HCT116 (cell line): ENCODE measurements around the gene MS4A3. TPM values are rescaled to one million over a fixed set of nuclear protein-coding genes. Genes with fewer than 3 reads are reported as not detected.

Experiments
- ATAC-seq: fragments of 200-7000 bp; cut with Tn5 transposase; 2 replicates; pipeline ENCODE4 v1.9.1; 2020; ENCODE audit warnings: mild to moderate bottlenecking, moderate library complexity
- BruUV-seq: library from RNA; stranded (reverse); fragments of 400-500 nt; replicated peaks from 2 replicates; lab custom pipeline; 2021; lab: Mats Ljungman, UMichigan
- CTCF ChIA-PET: fragments of 300-600 bp; sonication (Branson Sonifier 250); formaldehyde crosslinking; loops from one replicate; lab custom pipeline; 2021; ENCODE audit warnings: antibody characterized with exemption; lab: Charles Lee
- POLR2A ChIA-PET: fragments of 300-600, 350-600 bp; sonication (Branson Sonifier 250); formaldehyde crosslinking; loops from one replicate; lab custom pipeline; 2021; ENCODE audit warnings: antibody characterized with exemption; lab: Charles Lee
- RAD21 ChIA-PET, 2 experiments: fragments of 300-600 bp; sonication (Branson Sonifier 250); formaldehyde crosslinking; loops; one replicate each; lab custom pipeline; 2023; ENCODE audit warnings: low total read pairs in 2 of 2; ENCODE audit not compliant: uncharacterized antibody in 2 of 2, unreplicated experiment in 2 of 2, low non-redundant PET in 1 of 2; lab: Charles Lee
- DNase-seq: peaks from one replicate; pipeline ENCODE4 v3.0.0-alpha.2; 2010; ENCODE audit warnings: low read depth, low spot score
- H2AFZ ChIP-seq: fragments of 200-600 bp; shearing (Covaris generic), sonication (generic); 2 replicates; pipeline ENCODE4 v1.6.1; 2017; ENCODE audit warnings: low read depth, mixed run types, mixed read lengths, antibody characterized with exemption, low read length; ENCODE audit not compliant: poor library complexity, severe bottlenecking
- H3K27ac ChIP-seq: 2 replicates; pipeline ENCODE4 v1.5.1; 2012; ENCODE audit warnings: low read depth, low read length
- H3K27me3 ChIP-seq: fragments of 200-600 bp; sonication (generic); 2 replicates; pipeline ENCODE4 v1.6.1; 2016; ENCODE audit warnings: mixed run types, low read length, mixed read lengths; ENCODE audit not compliant: insufficient read depth
- H3K36me3 ChIP-seq, 2 experiments: fragments of 200-500 bp in 1 of 2; fragments of 200-600 bp in 1 of 2; sonication (Bioruptor generic) in 1 of 2; sonication (generic) in 1 of 2; 2 replicates each; pipeline versions ENCODE4 v1.5.1 to v1.6.1; 2014 to 2016; ENCODE audit warnings: low read length in 2 of 2, inconsistent platforms in 1 of 2, mixed read lengths in 1 of 2, mixed run types in 1 of 2; ENCODE audit not compliant: insufficient read depth in 2 of 2, control insufficient read depth in 1 of 2
- H3K4me1 ChIP-seq, 2 experiments: fragments of 200-600 bp in 1 of 2; sonication (generic) in 1 of 2; 2 replicates each; pipeline versions ENCODE4 v1.5.1 to v1.6.1; 2012 to 2017; ENCODE audit warnings: low read length in 2 of 2, inconsistent platforms in 1 of 2, mild to moderate bottlenecking in 1 of 2, mixed read lengths in 1 of 2, mixed run types in 1 of 2, moderate library complexity in 1 of 2; ENCODE audit not compliant: insufficient read depth in 2 of 2, control insufficient read depth in 1 of 2
- H3K4me2 ChIP-seq: fragments of 200-600 bp; sonication (generic); 2 replicates; pipeline ENCODE4 v1.6.1; 2017; ENCODE audit warnings: mixed run types, low read length, mixed read lengths
- H3K4me3 ChIP-seq, 2 experiments: fragments of 200-600 bp in 1 of 2; sonication (generic) in 1 of 2; replicated peaks in 1 of 2; 2 replicates each; pipeline ENCODE4 v1.5.1; 2011 to 2016; ENCODE audit warnings: low read length in 2 of 2, control low read depth in 1 of 2, low read depth in 1 of 2, mild to moderate bottlenecking in 1 of 2, mixed read lengths in 1 of 2, mixed run types in 1 of 2
- H3K79me2 ChIP-seq: fragments of 200-600 bp; sonication (generic); 2 replicates; pipeline ENCODE4 v1.6.1; 2017; ENCODE audit warnings: mild to moderate bottlenecking, mixed run types, low read length, moderate library complexity, mixed read lengths; ENCODE audit not compliant: insufficient read depth
- H3K9ac ChIP-seq: fragments of 200-600 bp; sonication (generic); 2 replicates; pipeline ENCODE4 v1.6.1; 2016; ENCODE audit warnings: low read length, mixed read lengths
- H3K9me2 ChIP-seq: fragments of 200-600 bp; sonication (generic), shearing (Covaris generic); 2 replicates; pipeline ENCODE4 v1.6.1; 2017; ENCODE audit warnings: mixed run types, mild to moderate bottlenecking, moderate library complexity; ENCODE audit not compliant: insufficient read depth
- H3K9me3 ChIP-seq, 2 experiments: fragments of 200-500 bp in 1 of 2; fragments of 200-600 bp in 1 of 2; sonication (Bioruptor generic) in 1 of 2; sonication (generic) in 1 of 2; 2 replicates each; pipeline ENCODE4 v1.6.1; 2014 to 2017; ENCODE audit warnings: low read length in 2 of 2, mixed read lengths in 2 of 2, inconsistent platforms in 1 of 2, low read depth in 1 of 2, mild to moderate bottlenecking in 1 of 2, mixed run types in 1 of 2, moderate library complexity in 1 of 2; ENCODE audit not compliant: control insufficient read depth in 1 of 2, insufficient read depth in 1 of 2
- H4K20me1 ChIP-seq: fragments of 200-600 bp; sonication (generic), shearing (Covaris generic); 2 replicates; pipeline ENCODE4 v1.6.1; 2017; ENCODE audit warnings: mixed run types, mild to moderate bottlenecking, moderate library complexity; ENCODE audit not compliant: insufficient read depth
- CBX3 ChIP-seq: IDR thresholded peaks from 2 replicates; pipeline ENCODE4 v1.6.1; 2012; ENCODE audit warnings: low read depth
- CEBPB ChIP-seq: IDR thresholded peaks from 2 replicates; pipeline ENCODE4 v1.6.1; 2012; ENCODE audit warnings: low read depth
- EZH2 ChIP-seq: fragments of 200-600 bp; sonication (generic); IDR thresholded peaks from 2 replicates; pipeline ENCODE4 v1.6.1; 2017; ENCODE audit warnings: antibody characterized with exemption, mixed run types
- EZH2phosphoT487 ChIP-seq: fragments of 200-600 bp; IDR thresholded peaks from 2 replicates; pipeline ENCODE4 v1.6.1; 2018; ENCODE audit warnings: antibody characterized with exemption, borderline replicate concordance
- FOSL1 ChIP-seq: IDR thresholded peaks from 2 replicates; pipeline ENCODE4 v1.6.1; 2012; ENCODE audit warnings: low read depth
- JUND ChIP-seq: IDR thresholded peaks from 2 replicates; pipeline ENCODE4 v1.6.1; 2012
- POLR2AphosphoS5 ChIP-seq: IDR thresholded peaks from 2 replicates; pipeline ENCODE4 v1.6.1; 2011; ENCODE audit warnings: mild to moderate bottlenecking, low read depth, low read length, moderate library complexity
- YY1 ChIP-seq: IDR thresholded peaks from 2 replicates; pipeline ENCODE4 v1.6.1; 2011; ENCODE audit warnings: low read length, low read depth, moderate library complexity, mild to moderate bottlenecking; ENCODE audit not compliant: insufficient replicate concordance; ENCODE audit errors: extremely low read depth
- ZNF274 ChIP-seq: fragments of 200-500 bp; sonication (Bioruptor generic); IDR thresholded peaks from 2 replicates; pipeline ENCODE4 v1.6.1; 2014; ENCODE audit warnings: mild to moderate bottlenecking, low read depth, low read length, inconsistent platforms
- intact Hi-C: fragments of 100-400 bp; cut with micrococcal nuclease; formaldehyde crosslinking; loops from 2 replicates; pipeline ENCODE4 v1.10.0; 2022
- total RNA-seq: library from RNA; stranded (reverse); gene quantifications from one replicate; pipeline ENCODE4 v1.2.1, GENCODE V29; 2021; ENCODE audit not compliant: unreplicated experiment

Gene MS4A3
- total RNA-seq, 1 experiment from 2014 or later = not detected

DNA sequence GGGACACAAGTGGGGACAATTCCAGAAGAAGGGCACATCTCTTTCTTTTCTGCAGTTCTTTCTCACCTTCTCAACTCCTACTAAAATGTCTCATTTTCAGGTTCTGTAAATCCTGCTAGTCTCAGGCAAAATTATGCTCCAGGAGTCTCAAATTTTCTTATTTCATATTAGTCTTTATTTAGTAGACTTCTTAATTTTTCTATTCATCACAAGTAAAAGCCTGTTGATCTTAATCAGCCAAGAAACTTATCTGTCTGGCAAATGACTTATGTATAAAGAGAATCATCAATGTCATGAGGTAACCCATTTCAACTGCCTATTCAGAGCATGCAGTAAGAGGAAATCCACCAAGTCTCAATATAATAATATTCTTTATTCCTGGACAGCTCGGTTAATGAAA, 31.9 kb downstream of the MS4A3 start, which contains the start of gene MS4A2:
Gene MS4A2, plus strand, starts transcription at position 301 of the 400 bp plus-strand sequence. CDS start 102 bp downstream, outside the sequence.
- ChIA-PET CTCF (no interaction called here), RAD21 (no interaction called here), POLR2A (no interaction called here)

DNA sequence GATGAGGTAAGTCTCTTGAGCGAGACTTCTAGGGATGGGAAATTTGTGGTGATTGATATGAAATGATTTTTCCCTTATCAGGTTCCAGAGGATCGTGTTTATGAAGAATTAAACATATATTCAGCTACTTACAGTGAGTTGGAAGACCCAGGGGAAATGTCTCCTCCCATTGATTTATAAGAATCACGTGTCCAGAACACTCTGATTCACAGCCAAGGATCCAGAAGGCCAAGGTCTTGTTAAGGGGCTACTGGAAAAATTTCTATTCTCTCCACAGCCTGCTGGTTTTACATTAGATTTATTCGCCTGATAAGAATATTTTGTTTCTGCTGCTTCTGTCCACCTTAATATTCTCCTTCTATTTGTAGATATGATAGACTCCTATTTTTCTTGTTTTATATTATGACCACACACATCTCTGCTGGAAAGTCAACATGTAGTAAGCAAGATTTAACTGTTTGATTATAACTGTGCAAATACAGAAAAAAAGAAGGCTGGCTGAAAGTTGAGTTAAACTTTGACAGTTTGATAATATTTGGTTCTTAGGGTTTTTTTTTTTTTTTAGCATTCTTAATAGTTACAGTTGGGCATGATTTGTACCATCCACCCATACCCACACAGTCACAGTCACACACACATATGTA, 39.1 kb downstream of the MS4A3 start:
- TF ChIP-seq JUND = no peak
- no peak for TF ChIP-seq EZH2
- no peak for TF ChIP-seq EZH2phosphoT487
- TF ChIP-seq, all 23 proteins: peak for 0
- CTCF ChIA-PET = no interaction called here
- POLR2A ChIA-PET = no interaction called here

More for the DNA sequence above, 31.9 kb downstream of the MS4A3 start, which contains the start of gene MS4A2:
- DNase-seq (no peak), ATAC-seq (no peak)
- H3K9me2 ChIP-seq = no peaks in the 10 kb centered on the region
- no peaks in the 10 kb centered on the region for H3K36me3 ChIP-seq
- TF ChIP-seq POLR2AphosphoS5 (no peak), FOSL1 (no peak), YY1 (no peak), CEBPB (no peak), ZNF274 (no peak), CBX3 (no peak)
- BruUV-seq = no TSS peak
- H3K4me3 ChIP-seq = no peak within 1 kb of the TSS
- H3K79me2 ChIP-seq = no peaks in the 10 kb centered on the region
- H3K4me2 ChIP-seq = no peak within 1 kb of the TSS
- H2AFZ ChIP-seq = no peak within 1 kb of the TSS
- H3K4me1 ChIP-seq = no peaks in the 10 kb centered on the region
- intact Hi-C loops = no loop called here
- no peak within 1 kb of the TSS for H3K27ac ChIP-seq
- H3K9me3 ChIP-seq = no peaks in the 10 kb centered on the region
- H3K27me3 ChIP-seq = no peaks in the 10 kb centered on the region
- H4K20me1 ChIP-seq = no peaks in the 10 kb centered on the region
- H3K9ac ChIP-seq = no peak within 1 kb of the TSS

More for the DNA sequence above, 39.1 kb downstream of the MS4A3 start:
- Histone ChIP-seq H3K4me1 (no peaks in the 10 kb centered on the region), H4K20me1 (no peaks in the 10 kb centered on the region), H3K79me2 (no peaks in the 10 kb centered on the region), H3K27ac (no peak overlapping the region), H3K9ac (no peak overlapping the region), H3K9me2 (no peaks in the 10 kb centered on the region), H3K4me3 (no peak overlapping the region), H2AFZ (no peak overlapping the region), H3K27me3 (no peaks in the 10 kb centered on the region), H3K36me3 (no peaks in the 10 kb centered on the region), H3K9me3 (no peaks in the 10 kb centered on the region), H3K4me2 (no peak overlapping the region)
- no peak for ATAC-seq
- intact Hi-C loops = no loop called here
- RAD21 ChIA-PET = no interaction called here
- DNase-seq = no peak
- BruUV-seq = no TSS peak
